WI38 (cell line): ENCODE results near the gene USP8.

ENCODE experiments used
- H3K4me3 ChIP-seq: 2 replicates; pipeline ENCODE4 v1.5.1; 2011; ENCODE audit warnings: low read depth, mild to moderate bottlenecking, control low read depth, low read length
- TF ChIP-seq, protein P1 (sequence below): IDR thresholded peaks from 2 replicates; pipeline ENCODE4 v1.5.1; 2012; ENCODE audit warnings: low read depth, mild to moderate bottlenecking, control low read depth, low read length

The USP8 gene

DNA sequence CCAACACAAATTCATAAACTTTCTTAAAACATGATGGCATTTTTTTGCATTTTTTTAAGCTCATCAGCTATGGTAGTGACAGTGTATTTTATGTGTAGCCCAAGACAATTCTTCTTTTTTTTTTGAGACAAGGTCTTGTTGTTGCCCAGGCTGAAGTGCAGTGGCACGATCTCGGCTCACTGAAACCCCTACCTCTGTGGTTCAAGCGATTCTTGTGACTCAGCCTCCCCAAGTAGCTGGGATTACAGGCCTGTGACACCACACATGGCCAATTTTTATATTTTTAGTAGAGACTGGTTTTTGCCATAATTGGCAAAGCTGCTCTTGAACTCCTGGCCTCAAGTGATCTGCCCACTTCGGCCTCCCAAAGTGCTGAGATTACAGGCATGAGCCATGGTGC, 139.6 kb downstream of the USP8 start:
- TF ChIP-seq, protein P1, sequence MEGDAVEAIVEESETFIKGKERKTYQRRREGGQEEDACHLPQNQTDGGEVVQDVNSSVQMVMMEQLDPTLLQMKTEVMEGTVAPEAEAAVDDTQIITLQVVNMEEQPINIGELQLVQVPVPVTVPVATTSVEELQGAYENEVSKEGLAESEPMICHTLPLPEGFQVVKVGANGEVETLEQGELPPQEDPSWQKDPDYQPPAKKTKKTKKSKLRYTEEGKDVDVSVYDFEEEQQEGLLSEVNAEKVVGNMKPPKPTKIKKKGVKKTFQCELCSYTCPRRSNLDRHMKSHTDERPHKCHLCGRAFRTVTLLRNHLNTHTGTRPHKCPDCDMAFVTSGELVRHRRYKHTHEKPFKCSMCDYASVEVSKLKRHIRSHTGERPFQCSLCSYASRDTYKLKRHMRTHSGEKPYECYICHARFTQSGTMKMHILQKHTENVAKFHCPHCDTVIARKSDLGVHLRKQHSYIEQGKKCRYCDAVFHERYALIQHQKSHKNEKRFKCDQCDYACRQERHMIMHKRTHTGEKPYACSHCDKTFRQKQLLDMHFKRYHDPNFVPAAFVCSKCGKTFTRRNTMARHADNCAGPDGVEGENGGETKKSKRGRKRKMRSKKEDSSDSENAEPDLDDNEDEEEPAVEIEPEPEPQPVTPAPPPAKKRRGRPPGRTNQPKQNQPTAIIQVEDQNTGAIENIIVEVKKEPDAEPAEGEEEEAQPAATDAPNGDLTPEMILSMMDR, result no peak
- no peak overlapping the region for H3K4me3 ChIP-seq
